Natural killer cell (primary cell): ENCODE measurements around the gene FBXO38. TPM values are rescaled to one million over a fixed set of nuclear protein-coding genes. Genes with fewer than 3 reads are reported as not detected.
A peak's percentile ranks its signal among the peaks of the same experiment; 100 is the strongest.

Source experiments
- ATAC-seq, 3 donors: fragments of 150-1000 bp in 2 of 3; fragments of 200-7000 bp in 1 of 3; cut with Tn5 transposase; 1 replicate in 1 of 3; 2 replicates in 2 of 3; pipeline ENCODE4 v1.10.0; 2021; ENCODE audit warnings: mild to moderate bottlenecking in 2 of 3, moderate library complexity in 2 of 3
- DNase-seq, 2 donors: peaks; one replicate each; pipeline versions ENCODE4 v3.0.0 to v3.0.0-alpha.2; 2013 to 2021; ENCODE audit warnings: mixed read lengths in 1 of 2
- H3K27ac ChIP-seq: one replicate; pipeline ENCODE4 v1.5.1; 2013; ENCODE audit warnings: mild to moderate bottlenecking, low read length
- H3K27me3 ChIP-seq: one replicate; pipeline ENCODE4 v1.6.1; 2013; ENCODE audit warnings: low read length; ENCODE audit not compliant: control insufficient read depth, insufficient read depth
- H3K36me3 ChIP-seq: one replicate; pipeline ENCODE4 v1.6.1; 2013; ENCODE audit warnings: low read length; ENCODE audit not compliant: control insufficient read depth, insufficient read depth
- H3K4me1 ChIP-seq: one replicate; pipeline ENCODE4 v1.6.1; 2013; ENCODE audit warnings: low read length; ENCODE audit not compliant: control insufficient read depth, insufficient read depth
- H3K4me3 ChIP-seq: one replicate; pipeline ENCODE4 v1.5.1; 2013; ENCODE audit warnings: low read length
- H3K9me3 ChIP-seq: one replicate; pipeline ENCODE4 v1.6.1; 2013; ENCODE audit warnings: low read length; ENCODE audit not compliant: control insufficient read depth, insufficient read depth
- H3K27ac Mint-ChIP-seq, 2 donors: one replicate each; pipeline ENCODE4 v1.8.0; 2022; ENCODE audit warnings: mild to moderate bottlenecking in 2 of 2, mixed read lengths in 2 of 2, moderate library complexity in 1 of 2
- H3K27me3 Mint-ChIP-seq, 2 donors: one replicate each; pipeline ENCODE4 v1.8.0; 2022; ENCODE audit warnings: low read depth in 2 of 2, mixed read lengths in 2 of 2
- H3K36me3 Mint-ChIP-seq: one replicate; pipeline ENCODE4 v1.8.0; 2022; ENCODE audit warnings: mixed read lengths
- H3K4me1 Mint-ChIP-seq, 2 donors: one replicate each; pipeline ENCODE4 v1.8.0; 2022; ENCODE audit warnings: mixed read lengths in 2 of 2
- H3K4me3 Mint-ChIP-seq: one replicate; pipeline ENCODE4 v1.8.0; 2022; ENCODE audit warnings: mild to moderate bottlenecking, moderate library complexity, mixed read lengths
- H3K9me3 Mint-ChIP-seq, 2 donors: one replicate each; pipeline ENCODE4 v1.8.0; 2022; ENCODE audit warnings: mixed read lengths in 2 of 2
- WGBS: methylation state at CpG from one replicate; pipeline ENCODE4 v1.1.7; 2013; ENCODE audit warnings: missing lambda C conversion rate; ENCODE audit not compliant: insufficient coverage; 5-methylcytosine and 5-hydroxymethylcytosine counted together
- intact Hi-C: fragments of 100-400 bp; cut with micrococcal nuclease; formaldehyde crosslinking; loops from one replicate; pipeline ENCODE4 v1.14.2; 2022
- total RNA-seq, 4 donors: library from RNA; stranded (reverse); fragments of 120-200 nt in 1 of 4; gene quantifications; one replicate each; pipeline versions ENCODE4 v1.2.3 to v1.2.4, GENCODE V29; 2013 to 2022
- TF ChIP-seq, protein P1 (sequence below): fragments of 200-600 bp; IDR thresholded peaks from one replicate; pipeline ENCODE4 v1.8.0; 2022; ENCODE audit warnings: antibody characterized with exemption

FBXO38 gene
- total RNA-seq, 3 donors from 2014 or later (not counting 1 experiment from before 2014, with no cell fraction given) = 55.2 to 76.6 (median 65.1) TPM

DNA sequence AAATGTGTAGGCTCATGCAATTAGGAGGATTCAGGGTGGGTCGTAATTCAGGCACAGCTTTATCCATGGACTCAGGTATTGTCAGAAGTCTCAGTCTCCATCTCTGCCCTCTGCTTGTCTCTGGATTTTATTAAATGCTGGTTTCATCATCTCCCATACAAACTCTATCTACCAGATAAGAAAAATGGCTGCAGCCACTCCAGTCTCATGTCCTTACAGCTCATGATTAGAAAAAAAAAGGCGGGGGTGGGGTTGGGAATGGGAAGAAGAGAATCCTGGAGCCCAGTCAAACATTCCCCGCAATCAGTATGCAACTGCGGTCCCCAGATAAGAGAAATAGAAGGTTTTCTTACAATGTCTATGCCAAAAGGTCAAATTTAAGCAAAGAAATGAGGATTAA, 7.6 kb upstream of the FBXO38 start:
- no peak for ATAC-seq
- Histone ChIP-seq H3K36me3 (no peaks in the 10 kb centered on the region), H3K4me1 (no peaks in the 10 kb centered on the region), H3K27ac (no peak overlapping the region), H3K9me3 (no peaks in the 10 kb centered on the region), H3K4me3 (no peak overlapping the region), H3K27me3 (no peaks in the 10 kb centered on the region)
- intact Hi-C loops = no loop called here
- Mint-ChIP-seq H3K4me3 (no peak overlapping the region), H3K9me3 (no peaks in the 10 kb centered on the region), H3K27me3 (peaks cover 0 to 3% of the 10 kb centered on the region in 2 donors), H3K4me1 (no peaks in the 10 kb centered on the region), H3K36me3 (peaks cover 7% of the 10 kb centered on the region), H3K27ac (no peak overlapping the region)
- no peak for DNase-seq
- 100% methylated on average over 3 of the region's 4 CpGs for WGBS
- TF ChIP-seq, protein P1, sequence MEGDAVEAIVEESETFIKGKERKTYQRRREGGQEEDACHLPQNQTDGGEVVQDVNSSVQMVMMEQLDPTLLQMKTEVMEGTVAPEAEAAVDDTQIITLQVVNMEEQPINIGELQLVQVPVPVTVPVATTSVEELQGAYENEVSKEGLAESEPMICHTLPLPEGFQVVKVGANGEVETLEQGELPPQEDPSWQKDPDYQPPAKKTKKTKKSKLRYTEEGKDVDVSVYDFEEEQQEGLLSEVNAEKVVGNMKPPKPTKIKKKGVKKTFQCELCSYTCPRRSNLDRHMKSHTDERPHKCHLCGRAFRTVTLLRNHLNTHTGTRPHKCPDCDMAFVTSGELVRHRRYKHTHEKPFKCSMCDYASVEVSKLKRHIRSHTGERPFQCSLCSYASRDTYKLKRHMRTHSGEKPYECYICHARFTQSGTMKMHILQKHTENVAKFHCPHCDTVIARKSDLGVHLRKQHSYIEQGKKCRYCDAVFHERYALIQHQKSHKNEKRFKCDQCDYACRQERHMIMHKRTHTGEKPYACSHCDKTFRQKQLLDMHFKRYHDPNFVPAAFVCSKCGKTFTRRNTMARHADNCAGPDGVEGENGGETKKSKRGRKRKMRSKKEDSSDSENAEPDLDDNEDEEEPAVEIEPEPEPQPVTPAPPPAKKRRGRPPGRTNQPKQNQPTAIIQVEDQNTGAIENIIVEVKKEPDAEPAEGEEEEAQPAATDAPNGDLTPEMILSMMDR = no peak

DNA sequence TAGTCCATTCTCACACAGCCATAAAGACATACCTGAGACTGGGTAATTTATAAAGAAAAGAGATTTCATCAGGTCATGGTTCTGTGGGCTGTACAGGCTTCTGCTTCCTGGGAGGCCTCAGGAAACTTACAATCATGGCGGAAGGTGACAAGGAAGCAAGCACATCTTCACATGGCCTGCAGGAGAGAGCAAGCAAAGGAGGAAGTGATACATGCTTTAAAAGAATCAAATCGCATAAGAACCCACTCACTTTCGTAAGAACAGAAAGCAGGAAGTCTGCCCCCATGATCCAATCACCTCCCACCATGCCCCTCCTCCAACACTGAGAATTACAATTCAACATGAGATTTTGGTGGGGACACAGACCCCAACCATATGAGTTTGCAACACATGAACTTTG, 5.1 kb upstream of the FBXO38 start:
- 65% methylated on average over 3 of the region's 3 CpGs for WGBS
- Histone ChIP-seq H3K4me3 (no peak overlapping the region), H3K4me1 (no peaks in the 10 kb centered on the region), H3K9me3 (no peaks in the 10 kb centered on the region), H3K36me3 (no peaks in the 10 kb centered on the region), H3K27ac (no peak overlapping the region), H3K27me3 (no peaks in the 10 kb centered on the region)
- intact Hi-C loops = no loop called here
- H3K36me3 Mint-ChIP-seq = peaks cover 7% of the 10 kb centered on the region
- H3K27ac Mint-ChIP-seq = no peak overlapping the region
- TF ChIP-seq, protein P1 = no peak
- peaks cover 9 to 10% of the 10 kb centered on the region in 2 donors for H3K4me1 Mint-ChIP-seq
- no peaks in the 10 kb centered on the region for H3K9me3 Mint-ChIP-seq
- no peak for ATAC-seq
- no peak overlapping the region for H3K4me3 Mint-ChIP-seq
- H3K27me3 Mint-ChIP-seq = peaks cover 0 to 3% of the 10 kb centered on the region in 2 donors
- DNase-seq = no peak

DNA sequence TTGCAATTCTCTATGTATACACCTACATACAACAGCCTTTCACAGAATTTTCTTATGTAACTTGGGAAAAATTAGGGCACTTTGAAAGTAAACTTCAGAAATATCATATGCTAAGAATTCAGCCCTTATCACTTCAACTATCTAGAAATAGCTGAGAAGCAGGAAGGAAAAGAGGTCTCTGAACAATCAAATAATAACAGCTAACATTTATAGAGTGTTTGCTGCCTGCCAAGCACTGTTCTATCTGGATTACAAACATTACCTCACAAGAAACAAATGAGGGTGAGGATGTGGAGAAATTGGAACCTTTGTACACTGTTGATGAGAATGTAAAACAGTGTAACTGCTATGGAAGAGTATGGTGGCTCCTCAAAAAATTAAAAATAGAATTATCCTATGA, 4.4 kb upstream of the FBXO38 start:
- H3K27me3 ChIP-seq = no peaks in the 10 kb centered on the region
- peaks cover 7% of the 10 kb centered on the region for H3K36me3 Mint-ChIP-seq
- no peaks in the 10 kb centered on the region for H3K9me3 ChIP-seq
- intact Hi-C loops = no loop called here
- peaks cover 4% of the 10 kb centered on the region for H3K4me1 ChIP-seq
- no peak overlapping the region for H3K27ac ChIP-seq
- no peak overlapping the region for H3K27ac Mint-ChIP-seq
- H3K9me3 Mint-ChIP-seq = no peaks in the 10 kb centered on the region
- H3K4me1 Mint-ChIP-seq = peaks cover 16 to 17% of the 10 kb centered on the region in 2 donors
- H3K36me3 ChIP-seq = no peaks in the 10 kb centered on the region
- peaks cover 0 to 3% of the 10 kb centered on the region in 2 donors for H3K27me3 Mint-ChIP-seq
- H3K4me3 ChIP-seq = no peak overlapping the region
- TF ChIP-seq, protein P1 = no peak
- DNase-seq (no peak), ATAC-seq (no peak)
- H3K4me3 Mint-ChIP-seq = no peak overlapping the region

DNA sequence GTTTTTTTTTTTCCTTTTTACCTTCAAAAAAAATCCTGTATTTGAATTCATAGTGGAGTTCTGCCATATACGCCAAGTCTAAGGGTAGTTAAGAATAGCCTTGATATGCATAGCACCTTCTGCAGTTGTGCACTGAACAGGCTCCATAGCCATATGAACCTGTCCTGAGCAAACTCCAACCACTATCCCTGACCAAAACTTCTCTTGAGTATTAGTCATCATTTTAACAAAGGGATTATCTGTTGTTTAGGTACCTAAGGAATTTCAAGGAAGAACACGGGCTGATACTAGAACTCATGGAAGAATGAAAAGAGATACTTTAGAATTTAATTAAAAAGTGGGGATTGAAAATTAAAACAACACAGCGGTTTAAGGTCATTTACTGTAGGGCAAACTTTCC, 1.9 kb upstream of the FBXO38 start:
- Histone ChIP-seq H3K4me1 (peaks cover 8% of the 10 kb centered on the region), H3K9me3 (no peaks in the 10 kb centered on the region), H3K27me3 (no peaks in the 10 kb centered on the region), H3K36me3 (no peaks in the 10 kb centered on the region), H3K4me3 (no peak overlapping the region), H3K27ac (no peak overlapping the region)
- H3K4me1 Mint-ChIP-seq = peaks cover 37 to 41% of the 10 kb centered on the region in 2 donors
- 97% methylated on average over 3 of the region's 3 CpGs for whole genome bisulfite sequencing
- intact Hi-C loops = loop anchor here (5.0 kb wide), 1 partner anchor 965 kb away; the partner anchor contains the start of gene GRPEL2
- H3K27me3 Mint-ChIP-seq = peaks cover 0 to 3% of the 10 kb centered on the region in 2 donors
- DNase-seq = no peak
- peaks cover 7% of the 10 kb centered on the region for H3K36me3 Mint-ChIP-seq
- H3K9me3 Mint-ChIP-seq = no peaks in the 10 kb centered on the region
- TF ChIP-seq, protein P1 = no peak
- no peak overlapping the region for H3K27ac Mint-ChIP-seq
- peak overlapping the region; percentile 62 for H3K4me3 Mint-ChIP-seq
- ATAC-seq = no peak
